OCI-LY3 (cell line): ENCODE measurements around the gene MARCHF3.

Experiments used
- H2AFZ ChIP-seq: fragments of 200-600, 300-600 bp; shearing (Covaris generic); 2 replicates; pipeline ENCODE4 v1.6.0; 2014; ENCODE audit warnings: antibody characterized with exemption, low read depth, low read length
- H3K27ac ChIP-seq: fragments of 200-600, 300-600 bp; sonication (generic); 2 replicates; pipeline ENCODE4 v1.5.1; 2014; ENCODE audit warnings: mild to moderate bottlenecking, low read length, moderate library complexity, mixed read lengths
- H3K27me3 ChIP-seq: fragments of 200-600, 300-600 bp; sonication (generic); 2 replicates; pipeline ENCODE4 v1.6.1; 2014; ENCODE audit warnings: low read depth, low read length, mixed read lengths
- H3K36me3 ChIP-seq: fragments of 200-600, 300-600 bp; sonication (generic); replicated peaks from 2 replicates; pipeline ENCODE3; 2014; ENCODE audit warnings: low read depth, low read length, mixed read lengths
- H3K4me1 ChIP-seq: fragments of 300-600, 200-600 bp; sonication (generic); 2 replicates; pipeline ENCODE4 v1.6.1; 2014; ENCODE audit warnings: low read length, mixed read lengths
- H3K4me2 ChIP-seq: fragments of 200-600, 300-600 bp; sonication (generic); 2 replicates; pipeline ENCODE4 v1.6.1; 2014; ENCODE audit warnings: low read length, mixed read lengths
- H3K4me3 ChIP-seq: fragments of 300-600, 200-600 bp; sonication (generic); 2 replicates; pipeline ENCODE4 v1.5.1; 2014; ENCODE audit warnings: antibody characterized with exemption, mild to moderate bottlenecking, low read length, moderate library complexity
- H3K79me2 ChIP-seq: fragments of 300-600, 200-600 bp; shearing (Covaris generic); 2 replicates; pipeline ENCODE4 v1.6.1; 2014; ENCODE audit warnings: mild to moderate bottlenecking, low read length, mixed read lengths
- H3K9ac ChIP-seq: fragments of 300-600, 200-600 bp; shearing (Covaris generic); 2 replicates; pipeline ENCODE4 v1.6.0; 2014; ENCODE audit warnings: mild to moderate bottlenecking, low read length, moderate library complexity
- H3K9me3 ChIP-seq: fragments of 200-600, 300-600 bp; shearing (Covaris generic); 2 replicates; pipeline ENCODE4 v1.6.1; 2014; ENCODE audit warnings: low read length, mixed read lengths; ENCODE audit not compliant: insufficient read depth
- H4K20me1 ChIP-seq: fragments of 200-600, 300-600 bp; sonication (generic); 2 replicates; pipeline ENCODE4 v1.6.1; 2016; ENCODE audit warnings: low read length, mixed read lengths; ENCODE audit not compliant: insufficient read depth
- EZH2phosphoT487 ChIP-seq: fragments of 200-600 bp; shearing (Covaris generic); IDR thresholded peaks from 2 replicates; pipeline ENCODE4 v1.6.1; 2018; ENCODE audit warnings: antibody characterized with exemption, mixed run types, low read depth
- TF ChIP-seq, protein P1 (sequence below): fragments of 200-600, 300-600 bp; sonication (generic); IDR thresholded peaks from 2 replicates; pipeline ENCODE4 v1.5.1; 2014; ENCODE audit warnings: antibody characterized with exemption, low read length, low read depth

Gene MARCHF3

GRCh38 chr5:126878085-126878484, 152.3 kb downstream of the MARCHF3 start:
- Histone ChIP-seq H2AFZ (no peak overlapping the region), H3K9me3 (no peaks in the 10 kb centered on the region), H4K20me1 (no peaks in the 10 kb centered on the region), H3K4me2 (no peak overlapping the region), H3K4me3 (no peak overlapping the region), H3K36me3 (no peaks in the 10 kb centered on the region), H3K27me3 (no peaks in the 10 kb centered on the region), H3K27ac (no peak overlapping the region), H3K9ac (no peak overlapping the region), H3K4me1 (no peaks in the 10 kb centered on the region), H3K79me2 (no peaks in the 10 kb centered on the region)
- TF ChIP-seq, protein P1, sequence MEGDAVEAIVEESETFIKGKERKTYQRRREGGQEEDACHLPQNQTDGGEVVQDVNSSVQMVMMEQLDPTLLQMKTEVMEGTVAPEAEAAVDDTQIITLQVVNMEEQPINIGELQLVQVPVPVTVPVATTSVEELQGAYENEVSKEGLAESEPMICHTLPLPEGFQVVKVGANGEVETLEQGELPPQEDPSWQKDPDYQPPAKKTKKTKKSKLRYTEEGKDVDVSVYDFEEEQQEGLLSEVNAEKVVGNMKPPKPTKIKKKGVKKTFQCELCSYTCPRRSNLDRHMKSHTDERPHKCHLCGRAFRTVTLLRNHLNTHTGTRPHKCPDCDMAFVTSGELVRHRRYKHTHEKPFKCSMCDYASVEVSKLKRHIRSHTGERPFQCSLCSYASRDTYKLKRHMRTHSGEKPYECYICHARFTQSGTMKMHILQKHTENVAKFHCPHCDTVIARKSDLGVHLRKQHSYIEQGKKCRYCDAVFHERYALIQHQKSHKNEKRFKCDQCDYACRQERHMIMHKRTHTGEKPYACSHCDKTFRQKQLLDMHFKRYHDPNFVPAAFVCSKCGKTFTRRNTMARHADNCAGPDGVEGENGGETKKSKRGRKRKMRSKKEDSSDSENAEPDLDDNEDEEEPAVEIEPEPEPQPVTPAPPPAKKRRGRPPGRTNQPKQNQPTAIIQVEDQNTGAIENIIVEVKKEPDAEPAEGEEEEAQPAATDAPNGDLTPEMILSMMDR, result no peak
- TF ChIP-seq EZH2phosphoT487, result no peak

- no peak overlapping the region for H2AFZ ChIP-seq
These were observed 152.8 kb downstream of the MARCHF3 start for GRCh38 chr5:126877602-126878001.

DNA sequence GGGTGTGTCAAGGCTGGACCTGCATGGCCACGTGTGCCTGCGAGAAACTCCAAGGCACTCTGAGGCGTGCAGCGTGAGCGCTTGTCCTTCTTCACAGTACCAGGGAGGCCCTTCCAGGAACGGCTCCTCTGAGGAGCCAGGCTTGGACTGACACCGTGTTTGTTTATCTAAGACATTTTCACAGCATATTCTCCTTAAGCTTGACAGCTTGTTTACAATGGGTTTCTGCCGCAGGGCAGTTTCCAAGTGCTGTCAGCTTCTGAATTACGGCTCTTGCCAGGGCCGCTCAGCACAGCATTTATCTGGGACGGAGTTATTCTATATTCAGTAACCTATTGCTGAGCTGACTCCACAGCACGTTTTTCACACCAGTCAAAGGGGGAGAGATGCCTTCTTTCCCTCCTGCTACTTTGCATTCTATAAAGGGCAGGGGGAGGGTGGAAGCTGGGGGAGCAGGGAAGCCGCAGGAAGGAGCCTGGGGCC, 155.0 kb downstream of the MARCHF3 start:
- H3K36me3 ChIP-seq, result no peaks in the 10 kb centered on the region
- no peaks in the 10 kb centered on the region for H3K9me3 ChIP-seq
- H2AFZ ChIP-seq, result no peak overlapping the region
- no peak overlapping the region for H3K27ac ChIP-seq
- no peaks in the 10 kb centered on the region for H3K4me1 ChIP-seq
- no peaks in the 10 kb centered on the region for H4K20me1 ChIP-seq
- TF ChIP-seq, protein P1, result no peak
- TF ChIP-seq EZH2phosphoT487, result no peak
- no peak overlapping the region for H3K4me3 ChIP-seq
- H3K9ac ChIP-seq, result no peak overlapping the region
- no peak overlapping the region for H3K4me2 ChIP-seq
- no peaks in the 10 kb centered on the region for H3K79me2 ChIP-seq
- no peaks in the 10 kb centered on the region for H3K27me3 ChIP-seq

More at GRCh38 chr5:126877602-126878001, 152.8 kb downstream of the MARCHF3 start:
- H3K79me2 ChIP-seq, result no peaks in the 10 kb centered on the region
- H4K20me1 ChIP-seq, result no peaks in the 10 kb centered on the region
- H3K27me3 ChIP-seq, result no peaks in the 10 kb centered on the region
- H3K36me3 ChIP-seq, result no peaks in the 10 kb centered on the region
- TF ChIP-seq, protein P1, result no peak
- no peak for TF ChIP-seq EZH2phosphoT487
- H3K27ac ChIP-seq, result no peak overlapping the region
- H3K4me2 ChIP-seq, result no peak overlapping the region
- H3K9me3 ChIP-seq, result no peaks in the 10 kb centered on the region
- no peaks in the 10 kb centered on the region for H3K4me1 ChIP-seq
- H3K4me3 ChIP-seq, result no peak overlapping the region
- no peak overlapping the region for H3K9ac ChIP-seq

DNA sequence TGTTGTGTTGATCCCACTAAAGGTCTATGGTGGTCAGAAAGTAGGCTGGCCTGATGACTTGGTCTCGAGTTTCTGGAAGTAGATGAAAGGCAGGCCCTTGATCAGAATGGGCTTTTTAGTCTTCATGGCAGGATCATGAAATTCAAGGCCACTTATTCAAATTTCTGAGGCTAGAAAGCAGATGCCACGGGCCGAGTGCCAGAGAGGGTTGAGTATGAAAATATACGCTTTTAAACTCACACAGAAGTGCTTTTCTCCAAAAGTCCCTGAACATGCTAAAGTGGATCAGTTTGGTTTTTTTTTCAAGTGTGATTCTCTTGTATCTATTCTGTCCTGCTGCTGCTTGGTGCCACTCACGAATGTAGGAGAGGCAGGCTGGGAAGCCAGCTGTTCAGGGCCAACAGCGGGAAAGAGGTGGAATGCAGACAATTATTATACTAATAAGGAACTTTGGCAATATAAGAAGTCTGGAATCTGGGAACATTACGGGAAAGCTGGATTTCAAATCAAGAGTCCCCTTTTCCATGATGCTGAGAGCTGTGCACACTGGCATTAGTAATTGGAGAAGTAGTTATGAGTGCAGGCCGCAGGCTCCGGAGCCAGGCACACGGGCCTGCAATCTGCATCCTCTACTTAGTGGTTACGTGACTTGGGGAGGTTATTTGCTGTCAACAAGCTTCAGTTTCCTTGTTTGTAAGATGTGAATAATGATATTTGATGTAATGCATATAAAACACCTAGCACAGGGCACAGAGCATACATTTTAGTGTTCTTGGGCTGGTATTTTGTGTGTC, 157.6 kb downstream of the MARCHF3 start:
- Histone ChIP-seq H2AFZ (no peak overlapping the region), H4K20me1 (no peaks in the 10 kb centered on the region), H3K27me3 (no peaks in the 10 kb centered on the region), H3K79me2 (no peaks in the 10 kb centered on the region), H3K27ac (no peak overlapping the region), H3K4me1 (no peaks in the 10 kb centered on the region), H3K4me3 (no peak overlapping the region), H3K9me3 (no peaks in the 10 kb centered on the region), H3K36me3 (no peaks in the 10 kb centered on the region), H3K9ac (no peak overlapping the region), H3K4me2 (no peak overlapping the region)
- TF ChIP-seq EZH2phosphoT487, result no peak
- TF ChIP-seq, protein P1, result no peak
